ENCODE measurements around the gene MDFIC2. TPM values are rescaled to one million over a fixed set of nuclear protein-coding genes. Genes with fewer than 3 reads are reported as not detected.

Gene MDFIC2
- total and polyA plus RNA-seq, 4 donors: not detected

- Histone ChIP-seq H3K4me3 (ENCODE audit: low read depth in 1 of 3, low read length in 3 of 3) (no peak overlapping the region), H3K27ac (ENCODE audit: low read depth in 1 of 2, low read length in 2 of 2) (no peak overlapping the region), H3K4me1 (ENCODE audit: control insufficient read depth in 4 of 4, insufficient read depth in 4 of 4, low read length in 3 of 4) (no peaks in the 10 kb centered on the region), H3K9me3 (ENCODE audit: control insufficient read depth in 4 of 4, low read length in 3 of 4) (no peaks in the 10 kb centered on the region), H3K9ac (ENCODE audit: low read depth in 1 of 2, low read length in 2 of 2) (no peak overlapping the region), H3K36me3 (ENCODE audit: control insufficient read depth in 4 of 4, insufficient read depth in 3 of 4, low read depth in 1 of 4, low read length in 3 of 4) (no peaks in the 10 kb centered on the region), H3K27me3 (ENCODE audit: control insufficient read depth in 4 of 4, insufficient read depth in 4 of 4, low read length in 3 of 4) (no peaks in the 10 kb centered on the region)
- DNase-seq (ENCODE audit: low spot score): no peak
- 80% methylated on average over 3 of the region's 3 CpGs for WGBS
- no peak for TF ChIP-seq CTCF (IDR thresholded peaks at IDR 0.05; ENCODE audit: low read depth, low read length, missing input control)
- TF ChIP-seq HNF4G (IDR thresholded peaks at IDR 0.05): no peak
- TF ChIP-seq REST (IDR thresholded peaks at IDR 0.05): no peak
- no peak for TF ChIP-seq FOXA2 (IDR thresholded peaks at IDR 0.05)
- TF ChIP-seq RXRA (IDR thresholded peaks at IDR 0.05): no peak
- TF ChIP-seq MAX (IDR thresholded peaks at IDR 0.05): no peak
- no peak for TF ChIP-seq TAF1 (conservative IDR thresholded peaks at IDR 0.05)
- TF ChIP-seq ATF3 (IDR thresholded peaks at IDR 0.05): no peak
- no peak for TF ChIP-seq FOXA1 (IDR thresholded peaks at IDR 0.05)
- no peak for TF ChIP-seq YY1 (IDR thresholded peaks at IDR 0.05)
- TF ChIP-seq HNF4A (conservative IDR thresholded peaks at IDR 0.05): no peak
- TF ChIP-seq RAD21 (IDR thresholded peaks at IDR 0.05): no peak
- no peak for TF ChIP-seq GABPA (IDR thresholded peaks at IDR 0.05 in 1 of 2, conservative IDR thresholded peaks at IDR 0.05 in 1 of 2)
- TF ChIP-seq NR2F2 (IDR thresholded peaks at IDR 0.05): no peak
- no peak for TF ChIP-seq EGR1 (IDR thresholded peaks at IDR 0.05; ENCODE audit: low read depth in 2 of 2)
- no peak for TF ChIP-seq SP1 (IDR thresholded peaks at IDR 0.05)
- no peak for TF ChIP-seq JUND (IDR thresholded peaks at IDR 0.05)
- no peak for TF ChIP-seq ZBTB33 (IDR thresholded peaks at IDR 0.05)
Measured at GRCh38 chr3:70225146-70225545, 87.3 kb downstream of the MDFIC2 start.
